Spleen (tissue), 11 donors: Measurements from ENCODE around the gene GINS2. TPM values are rescaled to one million over a fixed set of nuclear protein-coding genes. Genes with fewer than 3 reads are reported as not detected.

Source experiments
- DNase-seq: peaks from one replicate; pipeline ENCODE4 v3.0.0-alpha.2; 2020
- H3K27ac ChIP-seq, 8 donors: fragments of 200-600 bp; sonication (generic) in 7 of 8; 1 replicate in 4 of 8; 2 replicates in 4 of 8; pipeline versions ENCODE4 v1.5.0 to v1.8.0; 2016 to 2021; ENCODE audit warnings: inconsistent platforms in 4 of 8, mild to moderate bottlenecking in 4 of 8, moderate library complexity in 1 of 8
- H3K27me3 ChIP-seq, 7 donors: fragments of 200-600 bp; sonication (generic) in 6 of 7; replicated peaks in 1 of 7; 1 replicate in 4 of 7; 2 replicates in 3 of 7; pipeline versions ENCODE4 v1.5.0 to v1.8.0; 2016 to 2021; ENCODE audit warnings: inconsistent platforms in 3 of 7, mild to moderate bottlenecking in 1 of 7
- H3K36me3 ChIP-seq, 6 donors: fragments of 200-600 bp; sonication (generic) in 5 of 6; 1 replicate in 4 of 6; 2 replicates in 2 of 6; pipeline versions ENCODE4 v1.5.0 to v1.8.0; 2016 to 2021; ENCODE audit warnings: inconsistent platforms in 2 of 6
- H3K4me1 ChIP-seq, 6 donors: fragments of 200-600 bp; sonication (generic) in 5 of 6; 1 replicate in 3 of 6; 2 replicates in 3 of 6; pipeline versions ENCODE4 v1.5.0 to v1.8.0; 2016 to 2021; ENCODE audit warnings: inconsistent platforms in 3 of 6
- H3K4me3 ChIP-seq, 8 donors: fragments of 200-600 bp; sonication (generic) in 7 of 8; 1 replicate in 4 of 8; 2 replicates in 4 of 8; pipeline versions ENCODE4 v1.5.0 to v1.8.0; 2016 to 2021; ENCODE audit warnings: inconsistent platforms in 4 of 8, mild to moderate bottlenecking in 4 of 8, moderate library complexity in 2 of 8
- H3K9me3 ChIP-seq, 8 donors: fragments of 200-600 bp; sonication (generic) in 7 of 8; 1 replicate in 4 of 8; 2 replicates in 4 of 8; pipeline versions ENCODE4 v1.5.0 to v1.8.0; 2016 to 2021; ENCODE audit warnings: inconsistent platforms in 4 of 8
- CTCF ChIP-seq, 11 experiments: fragments of 200-600 bp in 7 of 11; fragments of 450-650 bp in 4 of 11; sonication (generic) in 4 of 11; IDR thresholded peaks in 8 of 11; conservative IDR thresholded peaks in 3 of 11; 1 replicate in 7 of 11; 2 replicates in 4 of 11; pipeline versions ENCODE4 v1.4.0 to v1.8.0; 2016 to 2021; ENCODE audit warnings: antibody characterized with exemption in 11 of 11, inconsistent platforms in 4 of 11, mild to moderate bottlenecking in 1 of 11
- POLR2A ChIP-seq, 3 donors: fragments of 450-650 bp; IDR thresholded peaks; one replicate each; pipeline ENCODE4 v1.5.1; 2017; ENCODE audit warnings: antibody characterized with exemption in 3 of 3, mild to moderate bottlenecking in 1 of 3
- POLR2AphosphoS5 ChIP-seq, 3 donors: sonication (generic); formaldehyde crosslinking; IDR thresholded peaks; one replicate each; pipeline ENCODE4 v1.5.1; 2017; ENCODE audit warnings: antibody characterized with exemption in 3 of 3
- WGBS, 5 donors: extraction: QIAGEN DNeasy Blood & Tissue Kit in 3 of 5; methylation state at CpG; one replicate each; pipeline versions ENCODE4 v1.1.5 to v1.1.7; 2013 to 2018; 5-methylcytosine and 5-hydroxymethylcytosine counted together
- intact Hi-C: fragments of 100-400 bp; cut with DNase I; formaldehyde crosslinking; loops from one replicate; pipeline ENCODE4 v1.15.0; 2023; ENCODE audit warnings: low total_unique reads
- polyA plus RNA-seq, 3 donors: library from polyadenylated mRNA; stranded (reverse); fragments of 200-250 nt; gene quantifications; one replicate each; pipeline ENCODE4 v1.2.1, GENCODE V29; 2013
- total RNA-seq, 7 donors: library from RNA; depleted of rRNA in 3 of 7; stranded (reverse); fragments of >200 nt in 3 of 7; fragmentation: NEBNext Ultra II Directional in 4 of 7; extraction: Animal tissue kit (Norgen Biotek cat#: 25700) in 4 of 7; gene quantifications; one replicate each; pipeline versions ENCODE4 v1.1.0 to v1.2.1, GENCODE V29; 2016 to 2021
- donor health status: healthy with polysubstance abuse.
- donor health status: DM: no; HTN: no; CAD: no; lungs with moderate emphysema.
- donor health status: DM: no; HTN: no; CAD: no.
- donor health status: Bipolar disorder and iron deficiency.
- donor health status: healthy.
- donor health status: DM: no; HTN: no; CAD: no.
- donor health status: DM: yes; HTN: yes; CAD: no.

The GINS2 gene
- total and polyA plus RNA-seq, 10 donors, result 1.0 to 7.0 (median 2.3) TPM

- H3K27ac ChIP-seq, result no peak overlapping the region
- 81 to 92% (median 88%) methylated on average over 11 to 27 of the region's 27 CpGs for WGBS, 5 donors
- no peak for DNase-seq
- H3K4me3 ChIP-seq, result no peak overlapping the region
- peaks cover 0 to 91% (median 13%) of the 10 kb centered on the region in 6 donors for H3K36me3 ChIP-seq
- TF ChIP-seq POLR2AphosphoS5 (IDR thresholded peaks at IDR 0.05) (no peak), CTCF (IDR thresholded peaks at IDR 0.05 in 8 of 11, conservative IDR thresholded peaks at IDR 0.05 in 3 of 11) (no peak), POLR2A (IDR thresholded peaks at IDR 0.05) (no peak)
- no peaks in the 10 kb centered on the region for H3K9me3 ChIP-seq
- peaks cover 0 to 99% (median 19%) of the 10 kb centered on the region in 6 donors for H3K4me1 ChIP-seq
- intact Hi-C loops, result no loop called here
- no peaks in the 10 kb centered on the region for H3K27me3 ChIP-seq
These were observed 52.4 kb downstream of the GINS2 start for GRCh38 chr16:85636234-85636812.

GRCh38 chr16:85635545-85636140 is 53.1 kb downstream of the GINS2 start:
- TF ChIP-seq CTCF (IDR thresholded peaks at IDR 0.05 in 8 of 11, conservative IDR thresholded peaks at IDR 0.05 in 3 of 11) (no peak), POLR2AphosphoS5 (IDR thresholded peaks at IDR 0.05) (peak in 1 of 3 donors; percentile 16)
- no peaks in the 10 kb centered on the region for H3K9me3 ChIP-seq
- no peaks in the 10 kb centered on the region for H3K27me3 ChIP-seq
- DNase-seq, result no peak
- intact Hi-C loops, result no loop called here
- H3K4me1 ChIP-seq, result peaks cover 0 to 99% (median 21%) of the 10 kb centered on the region in 6 donors
- H3K4me3 ChIP-seq, result no peak overlapping the region
- 71 to 86% (median 81%) methylated on average over 18 to 26 of the region's 26 CpGs for WGBS, 5 donors
- no peak overlapping the region for H3K27ac ChIP-seq
- peaks cover 0 to 84% (median 12%) of the 10 kb centered on the region in 6 donors for H3K36me3 ChIP-seq

- no peaks in the 10 kb centered on the region for H3K27me3 ChIP-seq
- no peak overlapping the region for H3K4me3 ChIP-seq
- H3K36me3 ChIP-seq, result peaks cover 0 to 84% (median 11%) of the 10 kb centered on the region in 6 donors
- intact Hi-C loops, result no loop called here
- peaks cover 0 to 4% (median 3%) of the 10 kb centered on the region in 8 donors for H3K9me3 ChIP-seq
- no peak overlapping the region for H3K27ac ChIP-seq
- peaks cover 0 to 96% (median 21%) of the 10 kb centered on the region in 6 donors for H3K4me1 ChIP-seq
- 81 to 89% (median 87%) methylated on average over 17 to 24 of the region's 24 CpGs for WGBS, 5 donors
- DNase-seq, result no peak
- TF ChIP-seq POLR2A (IDR thresholded peaks at IDR 0.05) (no peak), CTCF (IDR thresholded peaks at IDR 0.05 in 8 of 11, conservative IDR thresholded peaks at IDR 0.05 in 3 of 11) (no peak), POLR2AphosphoS5 (IDR thresholded peaks at IDR 0.05) (no peak)
These were observed 53.8 kb downstream of the GINS2 start for GRCh38 chr16:85634747-85635544.

GRCh38 chr16:85633888-85634287 is 54.9 kb downstream of the GINS2 start:
- no peak for TF ChIP-seq POLR2A (IDR thresholded peaks at IDR 0.05)
- peak in 1 of 3 donors; percentile 17 for TF ChIP-seq POLR2AphosphoS5 (IDR thresholded peaks at IDR 0.05)
- Histone ChIP-seq H3K4me3 (no peak overlapping the region), H3K27me3 (no peaks in the 10 kb centered on the region), H3K27ac (no peak overlapping the region), H3K36me3 (peaks cover 0 to 84% (median 18%) of the 10 kb centered on the region in 6 donors), H3K9me3 (peaks cover 0 to 15% (median 13%) of the 10 kb centered on the region in 8 donors), H3K4me1 (peaks cover 0 to 85% (median 18%) of the 10 kb centered on the region in 6 donors)
- DNase-seq, result no peak
- intact Hi-C loops, result no loop called here
- 93 to 95% (median 94%) methylated on average over 26 to 35 of the region's 35 CpGs for WGBS, 5 donors
